K562 (cell line): ENCODE data around the gene DDX50. TPM values are rescaled to one million over a fixed set of nuclear protein-coding genes. Genes with fewer than 3 reads are reported as not detected.

ENCODE experiments used
- ATAC-seq: fragments of 200-7000 bp; cut with Tn5 transposase; 3 replicates; pipeline ENCODE4 v1.9.1; 2020; ENCODE audit warnings: moderate library complexity
- BruUV-seq: library from RNA; stranded (reverse); fragments of 400-500 nt; replicated peaks from 2 replicates; lab custom pipeline; 2021; lab: Mats Ljungman, UMichigan
- CTCF ChIA-PET: fragments of 300-600 bp; formaldehyde crosslinking; extraction: SDS; loops from one replicate; lab custom pipeline; 2021; ENCODE audit warnings: low intra/inter-chr PET ratio; lab: Yijun Ruan, JAX
- POLR2A ChIA-PET: fragments of 300-600, 350-650 bp; sonication (Branson Sonifier 250); formaldehyde crosslinking; extraction: SDS; loops from one replicate; lab custom pipeline; 2021; ENCODE audit warnings: antibody characterized with exemption, inconsistent platforms; lab: Yijun Ruan, JAX
- DNase-seq, 4 experiments: peaks; one replicate each; pipeline versions ENCODE4 v3.0.0 to v3.0.0-alpha.2; 2011 to 2018; ENCODE audit warnings: low spot score in 3 of 4, mixed read lengths in 3 of 4; ENCODE audit errors: extremely low read depth in 1 of 4
- FAIRE-seq: peaks from 2 replicates; lab custom pipeline; 2011; peaks lifted over from hg19 to GRCh38; lab: Jason Lieb, UNC
- H2AFZ ChIP-seq: 2 replicates; pipeline ENCODE4 v1.6.0; 2011; ENCODE audit warnings: low read depth, low read length, control low read depth, inconsistent platforms
- H3K27ac ChIP-seq: fragments of 200-600 bp; 3 replicates; pipeline ENCODE4 v1.8.0; 2011; ENCODE audit warnings: low read depth, mild to moderate bottlenecking, control low read depth, inconsistent platforms, low read length, moderate library complexity, mixed read lengths; ENCODE audit errors: extremely low read depth
- H3K27me3 ChIP-seq, 2 experiments: fragments of 300-600 bp in 1 of 2; 2 replicates in 1 of 2; 3 replicates in 1 of 2; pipeline versions ENCODE4 v1.6.0 to v1.8.0; 2011; ENCODE audit warnings: inconsistent platforms in 2 of 2, low read length in 2 of 2, mild to moderate bottlenecking in 1 of 2, mixed read lengths in 1 of 2, moderate library complexity in 1 of 2; ENCODE audit not compliant: control insufficient read depth in 2 of 2, insufficient read depth in 2 of 2
- H3K36me3 ChIP-seq: fragments of 300-600 bp; 3 replicates; pipeline ENCODE4 v1.8.0; 2011; ENCODE audit warnings: mild to moderate bottlenecking, low read length, inconsistent platforms; ENCODE audit not compliant: control insufficient read depth, insufficient read depth
- H3K4me1 ChIP-seq, 2 experiments: fragments of 200-600 bp in 1 of 2; replicated peaks in 1 of 2; 2 replicates in 1 of 2; 3 replicates in 1 of 2; pipeline versions ENCODE4 v1.5.1 to v1.8.0; 2011; ENCODE audit warnings: inconsistent platforms in 2 of 2, low read length in 2 of 2, mild to moderate bottlenecking in 1 of 2, mixed read lengths in 1 of 2, moderate library complexity in 1 of 2; ENCODE audit not compliant: control insufficient read depth in 2 of 2, insufficient read depth in 2 of 2
- H3K4me2 ChIP-seq: 2 replicates; pipeline ENCODE4 v1.6.1; 2011; ENCODE audit warnings: low read length, control low read depth, inconsistent platforms, mixed read lengths; ENCODE audit not compliant: insufficient read depth
- H3K4me3 ChIP-seq: fragments of 200-600 bp; sonication (generic), shearing (Covaris generic); 2 replicates; pipeline ENCODE4 v1.5.1; 2016; ENCODE audit warnings: control low read depth, inconsistent platforms
- H3K79me2 ChIP-seq: fragments of 200-600 bp; 3 replicates; pipeline ENCODE4 v1.8.0; 2011; ENCODE audit warnings: low read length, inconsistent platforms; ENCODE audit not compliant: control insufficient read depth, insufficient read depth
- H3K9ac ChIP-seq, 2 experiments: 2 replicates each; pipeline versions ENCODE4 v1.6.0 to v1.6.1; 2011; ENCODE audit warnings: low read depth in 2 of 2, low read length in 2 of 2, control low read depth in 1 of 2, inconsistent platforms in 1 of 2, mild to moderate bottlenecking in 1 of 2, mixed read lengths in 1 of 2; ENCODE audit not compliant: insufficient read depth in 1 of 2
- H3K9me1 ChIP-seq: one replicate; pipeline ENCODE4 v1.6.0; 2011; ENCODE audit warnings: inconsistent platforms, mild to moderate bottlenecking, low read length, moderate library complexity; ENCODE audit not compliant: control insufficient read depth, insufficient read depth
- H3K9me3 ChIP-seq: replicated peaks from 2 replicates; pipeline ENCODE4 v1.5.1; 2011; ENCODE audit warnings: low read depth, low read length, inconsistent platforms; ENCODE audit not compliant: control insufficient read depth, insufficient read depth
- H4K20me1 ChIP-seq: replicated peaks from 2 replicates; pipeline ENCODE4 v1.6.1; 2011; ENCODE audit warnings: low read length, inconsistent platforms, mixed read lengths; ENCODE audit not compliant: control insufficient read depth, insufficient read depth
- CBX8 ChIP-seq: fragments of 200-600 bp; sonication (generic); IDR thresholded peaks from 2 replicates; pipeline ENCODE4 v1.6.1; 2012; ENCODE audit warnings: borderline replicate concordance, mixed run types, low read depth, mild to moderate bottlenecking, moderate library complexity, mixed read lengths, low read length, control low read depth, inconsistent platforms; ENCODE audit not compliant: poor library complexity, severe bottlenecking; ENCODE audit errors: extremely low read depth
- DIDO1 ChIP-seq: fragments of 450-650 bp; IDR thresholded peaks from 2 replicates; pipeline ENCODE4 v1.6.1; 2016; ENCODE audit warnings: low read depth, missing biosample characterization, missing genetic modification characterization
- E2F5 ChIP-seq: sonication (generic); formaldehyde crosslinking; IDR thresholded peaks from 2 replicates; pipeline ENCODE4 v1.8.0; 2022; ENCODE audit warnings: mild to moderate bottlenecking, missing genetic modification reagents
- ESRRB ChIP-seq: fragments of 250-450 bp; sonication (Bioruptor Pico); IDR thresholded peaks from 2 replicates; pipeline ENCODE4 v1.5.0; 2020; ENCODE audit warnings: mild to moderate bottlenecking, moderate library complexity, borderline replicate concordance
- FOXJ2 ChIP-seq: fragments of 200-800 bp; sonication (Bioruptor generic); IDR thresholded peaks from 2 replicates; pipeline ENCODE4 v1.6.1; 2016; ENCODE audit warnings: missing genetic modification characterization, missing compliant biosample characterization
- MTA1 ChIP-seq: fragments of 450-650 bp; IDR thresholded peaks from 2 replicates; pipeline ENCODE4 v1.6.1; 2017; ENCODE audit warnings: borderline replicate concordance
- NR4A1 ChIP-seq, 2 experiments: fragments of 250-450 bp in 1 of 2; fragments of 450-650 bp in 1 of 2; sonication (Bioruptor Pico) in 1 of 2; IDR thresholded peaks; 2 replicates each; pipeline versions ENCODE4 v1.4.0 to v1.6.1; 2016 to 2020; ENCODE audit warnings: mild to moderate bottlenecking in 2 of 2, missing compliant biosample characterization in 1 of 2, missing genetic modification characterization in 1 of 2, moderate library complexity in 1 of 2
- SREBF2 ChIP-seq: sonication (generic); formaldehyde crosslinking; IDR thresholded peaks from 2 replicates; pipeline ENCODE4 v1.4.0; 2020; ENCODE audit warnings: mild to moderate bottlenecking, missing genetic modification reagents
- TAF15 ChIP-seq: fragments of 200-400 bp; formaldehyde crosslinking; IDR thresholded peaks from 2 replicates; pipeline ENCODE4 v1.6.1; 2017; ENCODE audit warnings: mild to moderate bottlenecking, low read depth, low read length, moderate library complexity
- VEZF1 ChIP-seq: fragments of 200-800 bp; sonication (Bioruptor generic); IDR thresholded peaks from 2 replicates; pipeline ENCODE4 v1.6.1; 2017; ENCODE audit warnings: missing genetic modification characterization, missing compliant biosample characterization
- ZBTB9 ChIP-seq: fragments of 450-650 bp; formaldehyde crosslinking; IDR thresholded peaks from 2 replicates; pipeline ENCODE4 v1.4.0; 2020; ENCODE audit warnings: mild to moderate bottlenecking, moderate library complexity
- ZNF384 ChIP-seq: IDR thresholded peaks from 2 replicates; pipeline ENCODE4 v1.6.1; 2012; ENCODE audit warnings: low read depth, low read length, improper control_type of control experiment
- ZNF41 ChIP-seq: fragments of 250-450 bp; sonication (Bioruptor Pico); conservative IDR thresholded peaks from 2 replicates; pipeline ENCODE4 v1.4.0; 2020; ENCODE audit warnings: mild to moderate bottlenecking
- WGBS: fragments of 100-300 bp; shearing (Covaris generic); methylation state at CpG from one replicate; pipeline ENCODE4 v1.1.6; 2016; ENCODE audit warnings: low coverage, mixed read lengths; ENCODE audit not compliant: insufficient coverage; ENCODE audit errors: missing lambda C conversion rate; 5-methylcytosine and 5-hydroxymethylcytosine counted together
- in situ Hi-C: fragments of 300-500 bp; cut with MboI; formaldehyde crosslinking; loops from 4 replicates; pipeline ENCODE4 v1.15.0; 2018; ENCODE audit warnings: inconsistent platforms, mixed read lengths
- intact Hi-C: fragments of 100-400 bp; cut with micrococcal nuclease; formaldehyde crosslinking; loops from 2 replicates; pipeline ENCODE4 v1.14.2; 2022
- polyA plus RNA-seq, 8 experiments: library from polyadenylated mRNA; depleted of rRNA in 4 of 8; stranded (reverse) in 5 of 8; unstranded in 3 of 8; fragments of >200 nt; fragmentation: Nextera tagmentation in 2 of 8; fragmentation: Illumina TruSeq in 1 of 8; extraction: Ambion mirVana in 2 of 8; extraction: Trizol in 1 of 8; gene quantifications; 2 replicates each; pipeline versions ENCODE4 v1.2.1 to v1.2.3, GENCODE V29; 2011 to 2014; ENCODE audit warnings: inconsistent platforms in 1 of 8, missing spikeins in 1 of 8
- total RNA-seq, 7 experiments: library from RNA; depleted of rRNA in 6 of 7; stranded (reverse); fragments of >200 nt in 6 of 7; fragmentation: Illumina TruSeq in 2 of 7; extraction: Trizol in 2 of 7; gene quantifications; 2 replicates each; pipeline versions ENCODE4 v1.2.1 to v1.2.3, GENCODE V29; 2011 to 2021; ENCODE audit warnings: low replicate concordance in 1 of 7

DDX50 gene
- total and polyA plus RNA-seq, 9 of the 15 experiments (the other 6 are each of a cell fraction or from before 2014, with no cell fraction given): 36.7 to 86.8 (median 57.4) TPM

GRCh38 chr10:68988530-68989316, 87.6 kb downstream of the DDX50 start, which contains the start of gene KIFBP:
KIFBP (plus strand) TSS chr10:68988803; CDS start chr10:68988833, 30 bp downstream.
- BruUV-seq: TSS peak; percentile 41
- peak within 1 kb of the TSS; percentile 77 for H3K4me3 ChIP-seq
- peak within 1 kb of the TSS; percentile 79 to 96 for H3K9ac ChIP-seq
- H4K20me1 ChIP-seq: no peaks in the 10 kb centered on the region
- H2AFZ ChIP-seq: peak within 1 kb of the TSS; percentile 98
- intact Hi-C loops (loop anchor here (1.0 to 5.0 kb wide), 3 partner anchors 105 to 424 kb away; partner anchors contain the start of gene HKDC1), in situ Hi-C loops (no loop called here)
- no peaks in the 10 kb centered on the region for H3K9me1 ChIP-seq
- H3K9me3 ChIP-seq: no peaks in the 10 kb centered on the region
- ChIA-PET POLR2A (interaction anchor here (0.6 to 2.5 kb wide), 11 partner anchors 12 to 698 kb away, joined by 3 to 12 read pairs (median 4); partner anchors contain the start of gene DDX21), CTCF (interaction anchor here (0.7 kb wide), 1 partner anchor 812 kb away, joined by 3 read pairs; no protein-coding TSS in a partner anchor)
- peak; percentile 91 for ATAC-seq
- no peaks in the 10 kb centered on the region for H3K27me3 ChIP-seq
- peaks cover 23% of the 10 kb centered on the region; the same call in 2 of the 3 replicates for H3K36me3 ChIP-seq
- DNase-seq: peak; percentile 98 to 99 (median 99)
- peaks cover 34% of the 10 kb centered on the region for H3K79me2 ChIP-seq
- FAIRE-seq: peak; percentile 100
- peaks cover 5 to 18% of the 10 kb centered on the region in 2 experiments; a peak in 3 of 5 replicates for H3K4me1 ChIP-seq
- H3K27ac ChIP-seq: peak within 1 kb of the TSS; percentile 65
- H3K4me2 ChIP-seq: peak within 1 kb of the TSS; percentile 95
- under 1% methylated on average over 62 of the region's 62 CpGs for WGBS
- TF ChIP-seq TAF15 (no peak), ESRRB (CRISPR knock-in tag) (no peak), SREBF2 (CRISPR knock-in tag) (peak; percentile 31; the same call in 1 of the 2 replicates), ZBTB9 (CRISPR knock-in tag) (peak; percentile 65; the same call in 1 of the 2 replicates), DIDO1 (tag) (0 out of 2 replicates have a peak, but pooled peaks have one; percentile 46), CBX8 (no peak), E2F5 (no peak; the same call in 1 of the 2 replicates), VEZF1 (CRISPR knock-in tag) (peak; percentile 70), ZNF41 (CRISPR knock-in tag) (0 out of 2 replicates have a peak, but pooled peaks have one; percentile 48), NR4A1 (CRISPR knock-in tag; IDR thresholded peaks at IDR 0.05) (peak; percentile 88), NR4A1 (tag; IDR thresholded peaks at IDR 0.05) (peak; percentile 54; the same call in 1 of the 2 replicates), MTA1 (peak; percentile 88), FOXJ2 (tag) (no peak), ZNF384 (no peak)
